ENCODE results near the gene CCDC28B.

The CCDC28B gene

GRCh38 chr1:32221980-32222755 lies 21.8 kb downstream of the CCDC28B start, which contains the start of the genes EIF3I and TMEM234:
EIF3I (plus strand) TSS chr1:32222407; CDS start chr1:32222442, 35 bp downstream.
TMEM234 (minus strand) TSS chr1:32222353; CDS start chr1:32222322, 31 bp downstream.
- peak; percentile 74 to 77 for DNase-seq (ENCODE audit: low read depth in 2 of 2)

DNA sequence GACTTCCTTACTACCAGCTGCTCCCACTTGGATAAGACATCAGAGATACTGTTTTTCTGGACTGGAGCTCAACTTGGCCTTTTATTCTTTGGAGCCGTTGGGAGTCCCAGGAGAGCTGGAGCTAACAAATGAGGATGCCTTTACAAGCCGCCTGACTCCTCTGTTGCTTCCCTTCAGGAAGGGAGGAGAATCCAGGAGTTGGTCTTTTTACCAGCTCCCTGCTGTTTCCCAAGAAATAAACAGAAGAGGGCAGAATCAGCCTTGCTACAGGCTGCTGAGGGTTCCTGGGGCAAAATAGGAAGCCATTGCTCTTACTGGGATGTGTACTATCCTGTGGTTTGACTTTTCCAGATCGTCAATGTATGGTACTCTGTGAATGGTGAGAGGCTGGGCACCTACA lies 23.3 kb downstream of the CCDC28B start:
- no peak for DNase-seq (ENCODE audit: low read depth in 2 of 2)

- DNase-seq (ENCODE audit: low read depth in 2 of 2), result no peak
These were observed 23.9 kb downstream of the CCDC28B start for GRCh38 chr1:32224285-32224684.

DNA sequence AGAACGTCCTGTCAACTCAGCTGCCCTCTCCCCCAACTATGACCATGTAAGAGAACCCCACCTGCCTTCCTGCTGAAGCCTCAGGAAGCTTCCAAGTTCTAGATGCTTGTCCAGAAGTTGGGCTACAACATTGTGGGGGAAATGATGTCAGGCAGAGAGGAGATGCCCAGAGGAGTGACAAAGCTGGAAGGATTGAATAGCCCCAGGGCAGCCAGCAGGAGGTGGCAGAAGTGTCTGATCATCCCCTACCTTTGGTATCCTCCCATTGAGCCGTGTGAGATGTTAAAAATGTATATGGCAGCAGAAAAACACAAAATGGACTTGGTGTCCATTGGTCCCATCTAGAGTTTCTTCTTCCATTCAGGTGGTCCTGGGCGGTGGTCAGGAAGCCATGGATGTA lies 28.4 kb downstream of the CCDC28B start:
- no peak for DNase-seq (ENCODE audit: low read depth in 2 of 2)

DNA sequence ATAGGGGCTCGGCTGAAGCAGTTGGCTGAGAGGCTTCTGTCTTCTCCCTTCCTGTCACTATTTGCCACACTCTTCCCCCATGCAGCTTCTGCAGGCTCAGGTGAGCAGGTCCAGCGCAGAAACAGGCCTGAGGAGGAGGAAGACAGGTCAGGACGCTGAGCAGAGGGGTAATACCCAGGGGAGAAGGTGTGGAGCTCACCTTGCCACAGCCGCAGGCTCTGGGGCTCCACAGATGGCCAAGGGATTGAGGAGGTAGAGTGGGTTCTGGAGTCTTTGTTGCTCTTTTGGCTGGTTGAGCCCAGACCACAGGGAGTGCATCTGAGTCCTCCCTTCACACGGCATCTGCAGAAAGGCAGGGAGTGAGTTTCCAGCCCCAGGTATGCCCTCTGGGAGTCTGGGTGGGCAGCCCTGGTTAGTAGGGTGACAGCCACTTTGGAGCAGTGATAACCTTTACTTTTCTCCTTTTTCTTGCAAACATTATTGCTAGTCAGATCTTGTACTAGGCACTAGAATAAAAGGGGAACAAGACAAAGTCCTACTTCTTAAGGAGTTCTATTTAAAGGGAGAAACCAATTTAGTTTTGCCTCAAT lies 31.5 kb downstream of the CCDC28B start:
- no peak for DNase-seq (ENCODE audit: low read depth in 2 of 2)

DNA sequence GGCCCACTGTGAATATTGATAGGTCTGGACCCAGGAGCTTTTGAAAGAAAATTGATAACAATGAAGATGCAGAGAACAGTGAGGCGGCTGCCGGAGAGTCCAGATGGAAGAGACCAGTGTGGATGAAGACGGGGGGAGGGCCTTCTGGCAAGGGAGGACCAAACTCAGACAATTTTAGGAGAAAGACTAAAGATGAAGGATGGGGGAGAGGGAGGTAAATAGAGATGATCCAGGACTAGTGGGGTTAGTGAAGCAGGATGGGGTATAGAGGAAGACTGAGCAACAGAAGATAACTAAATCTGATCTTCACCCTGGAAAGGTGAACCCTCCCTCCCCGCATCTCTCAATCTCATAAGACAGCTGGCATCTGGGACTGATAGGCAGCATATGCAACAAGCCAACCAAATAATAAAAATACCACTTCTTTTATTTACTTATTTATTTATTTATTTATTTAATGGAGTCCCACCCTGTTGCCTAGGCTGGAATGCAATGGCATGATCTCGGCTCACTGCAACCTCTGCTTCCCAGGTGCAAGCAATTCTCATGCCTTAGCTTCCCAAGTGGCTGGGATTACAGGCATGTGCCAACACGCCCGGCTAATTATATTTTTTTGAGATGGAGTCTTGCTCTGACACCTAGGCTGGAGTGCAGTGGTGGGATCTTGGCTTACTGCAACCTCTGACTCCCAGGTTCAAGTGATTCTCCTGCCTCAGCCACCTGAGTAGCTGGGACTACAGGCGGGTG lies 32.3 kb downstream of the CCDC28B start:
- DNase-seq (ENCODE audit: low read depth in 2 of 2), result no peak

DNA sequence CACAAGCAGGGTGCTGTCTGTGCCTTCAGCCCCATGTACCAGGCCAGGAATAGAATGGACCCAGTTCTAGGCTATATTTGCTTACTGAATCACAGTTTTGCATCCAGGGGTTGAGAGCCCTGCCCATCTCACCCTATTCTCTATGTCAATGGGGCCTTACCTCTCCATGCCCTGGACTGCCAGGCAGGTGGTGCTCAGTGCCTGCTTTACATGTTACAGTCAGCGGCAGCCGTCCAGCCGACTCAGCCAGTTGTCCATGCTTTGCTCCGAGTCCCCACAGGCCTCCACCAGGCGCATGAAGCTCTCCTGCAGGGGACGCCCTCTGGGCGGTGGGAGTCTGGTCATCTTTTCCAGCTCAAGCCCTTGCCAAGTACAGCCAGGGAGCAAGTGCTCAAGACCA lies 34.4 kb downstream of the CCDC28B start:
- DNase-seq (ENCODE audit: low read depth in 2 of 2), result no peak

- DNase-seq (ENCODE audit: low read depth in 2 of 2), result no peak
These were observed 38.9 kb downstream of the CCDC28B start for GRCh38 chr1:32239337-32239736.

DNA sequence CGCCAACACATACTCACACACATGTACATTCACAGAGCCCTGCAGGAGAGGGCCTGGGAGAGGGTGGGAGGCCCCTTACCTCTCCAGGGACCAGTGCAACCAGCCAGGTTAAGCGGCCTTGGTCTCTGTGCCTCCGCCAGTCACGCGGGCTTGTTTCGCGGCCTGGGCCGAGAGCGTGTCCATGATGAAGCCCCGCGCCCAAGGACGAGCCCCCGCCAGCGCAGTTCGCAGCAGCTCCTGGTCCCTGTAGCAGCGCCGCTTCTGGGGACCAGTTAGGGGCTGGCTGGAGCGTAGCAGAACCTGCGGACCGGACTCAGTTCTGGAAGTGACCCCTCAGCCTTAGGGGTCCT lies 39.4 kb downstream of the CCDC28B start:
- no peak for DNase-seq (ENCODE audit: low read depth in 2 of 2)

DNA sequence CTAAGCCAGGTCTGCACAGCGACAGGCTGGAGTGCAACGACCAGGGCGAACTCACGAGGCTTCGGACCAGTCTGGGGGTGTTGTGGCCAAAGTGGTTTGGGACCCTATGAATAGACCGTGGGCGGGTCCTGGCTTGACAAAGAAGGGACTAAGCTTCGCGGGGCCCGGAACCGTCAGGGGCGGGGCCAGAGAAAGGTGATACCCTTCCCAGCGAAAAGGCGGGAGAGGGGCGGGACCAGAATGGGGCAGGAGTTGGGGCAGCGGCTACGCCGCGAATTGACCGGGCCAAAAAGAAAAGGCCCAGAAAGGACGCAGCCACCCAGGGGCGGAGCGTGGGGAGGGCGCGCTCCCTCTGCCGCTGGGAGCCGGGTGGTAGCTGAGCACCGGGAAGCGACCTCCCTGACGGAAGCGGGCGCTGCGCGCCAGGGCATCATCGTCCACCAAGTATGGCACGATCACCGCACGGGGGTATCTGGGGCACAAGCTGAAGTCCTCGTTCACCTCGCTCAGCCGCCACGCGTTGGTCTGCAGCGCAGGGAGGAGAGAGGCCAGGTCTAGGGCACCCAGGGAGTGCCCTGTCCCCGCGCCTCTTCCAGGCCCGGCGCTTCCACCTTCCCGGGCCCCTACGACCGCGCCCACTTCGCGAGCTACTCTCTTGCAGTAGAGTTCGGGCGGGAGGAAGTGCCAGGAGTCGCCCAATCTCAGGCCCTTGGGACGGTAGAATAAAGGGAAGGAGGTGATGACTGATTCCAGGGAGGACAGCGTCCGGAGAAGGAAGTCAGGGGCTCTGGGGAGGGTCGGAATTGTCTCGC lies 40.0 kb downstream of the CCDC28B start:
- DNase-seq (ENCODE audit: low read depth in 2 of 2), result no peak

DNA sequence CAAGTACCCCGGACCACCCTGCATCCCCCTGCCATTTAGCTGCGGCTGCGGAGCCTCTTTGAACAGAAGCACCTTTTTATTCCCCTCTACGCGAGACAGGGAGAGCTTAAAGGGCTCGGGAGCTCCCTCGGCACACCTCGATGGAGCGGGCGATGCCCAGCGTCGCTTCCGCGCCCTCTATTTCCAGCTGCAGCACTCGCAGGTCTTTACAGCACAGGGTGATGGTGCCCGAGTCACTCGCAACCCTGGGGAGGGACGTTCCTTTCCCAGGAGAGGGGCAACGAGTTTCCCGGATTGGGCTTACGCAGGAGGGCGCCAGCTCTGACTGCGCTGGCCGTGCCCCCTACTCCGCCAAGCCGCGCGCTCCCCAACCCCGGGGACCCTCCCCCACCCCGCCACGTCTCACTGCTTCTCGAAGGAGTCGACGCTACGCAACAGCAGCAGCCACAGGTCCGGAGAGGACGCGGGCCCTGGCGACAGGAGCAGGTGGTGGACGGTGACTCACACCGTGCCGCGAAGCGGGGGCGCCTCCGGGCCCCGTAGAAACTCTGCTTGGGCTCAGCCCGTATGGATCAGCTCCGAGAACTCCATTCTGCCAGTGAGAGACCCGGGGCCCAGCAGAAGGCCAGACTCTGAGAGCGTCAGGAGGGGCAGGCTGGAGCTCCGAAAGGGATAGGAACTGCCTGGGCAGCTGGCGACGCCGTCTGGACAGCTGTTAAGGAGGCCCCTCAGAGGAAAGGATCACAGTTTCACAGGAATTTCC lies 40.8 kb downstream of the CCDC28B start:
- DNase-seq (ENCODE audit: low read depth in 2 of 2), result no peak

DNA sequence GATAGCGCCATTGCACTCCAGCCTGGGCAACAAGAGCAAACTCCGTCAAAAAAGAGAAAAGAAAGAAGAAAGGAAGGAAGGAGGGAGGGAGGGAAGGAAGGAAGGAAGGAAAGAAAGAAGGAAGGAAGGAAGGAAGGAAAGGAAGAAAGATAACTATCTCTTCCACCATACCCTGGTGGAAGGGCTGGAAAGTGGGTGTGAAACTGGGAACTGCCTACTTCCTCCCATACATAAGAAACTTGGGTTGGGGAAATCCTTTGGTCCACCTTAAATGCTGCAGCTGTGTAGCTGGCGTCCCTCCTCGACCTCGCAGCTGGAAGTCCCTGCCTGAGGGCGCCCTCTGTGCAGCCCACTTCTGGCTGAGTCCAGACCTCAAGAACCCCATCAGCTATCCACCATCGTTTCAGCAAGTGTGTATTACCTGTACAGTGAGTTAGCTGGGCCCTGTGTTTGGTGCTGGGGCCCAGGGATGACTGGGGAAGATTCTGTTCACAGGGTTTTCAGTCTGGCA lies 42.0 kb downstream of the CCDC28B start:
- no peak for DNase-seq (ENCODE audit: low read depth in 2 of 2)

DNA sequence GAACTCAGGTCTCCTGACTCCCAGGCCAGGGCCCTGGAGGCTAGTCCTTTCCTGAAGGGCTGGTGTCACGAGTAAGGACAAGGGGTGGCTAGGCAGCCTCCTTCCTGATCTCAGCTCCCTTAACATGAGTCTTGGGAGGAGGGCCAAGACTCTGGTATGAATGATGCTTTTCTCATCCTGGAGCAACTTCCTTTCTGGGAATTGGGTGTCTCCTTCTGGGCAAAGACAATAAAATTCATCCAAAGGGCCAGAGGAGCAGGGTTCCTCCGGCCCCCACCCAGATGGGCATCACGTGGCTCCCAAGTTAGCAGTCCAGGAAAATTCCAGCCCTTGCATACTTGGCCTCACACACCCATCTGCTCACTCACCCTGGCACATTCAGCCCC lies 46.5 kb downstream of the CCDC28B start, which contains the start of gene FAM167B:
Gene FAM167B (plus strand): TSS at position 335 of the 386 bp plus-strand sequence. CDS start 200 bp downstream, outside the sequence.
- no peak for DNase-seq (ENCODE audit: low read depth in 2 of 2)

- DNase-seq (ENCODE audit: low read depth in 2 of 2), result no peak
These were observed 47.1 kb downstream of the CCDC28B start for GRCh38 chr1:32247452-32247851.

DNA sequence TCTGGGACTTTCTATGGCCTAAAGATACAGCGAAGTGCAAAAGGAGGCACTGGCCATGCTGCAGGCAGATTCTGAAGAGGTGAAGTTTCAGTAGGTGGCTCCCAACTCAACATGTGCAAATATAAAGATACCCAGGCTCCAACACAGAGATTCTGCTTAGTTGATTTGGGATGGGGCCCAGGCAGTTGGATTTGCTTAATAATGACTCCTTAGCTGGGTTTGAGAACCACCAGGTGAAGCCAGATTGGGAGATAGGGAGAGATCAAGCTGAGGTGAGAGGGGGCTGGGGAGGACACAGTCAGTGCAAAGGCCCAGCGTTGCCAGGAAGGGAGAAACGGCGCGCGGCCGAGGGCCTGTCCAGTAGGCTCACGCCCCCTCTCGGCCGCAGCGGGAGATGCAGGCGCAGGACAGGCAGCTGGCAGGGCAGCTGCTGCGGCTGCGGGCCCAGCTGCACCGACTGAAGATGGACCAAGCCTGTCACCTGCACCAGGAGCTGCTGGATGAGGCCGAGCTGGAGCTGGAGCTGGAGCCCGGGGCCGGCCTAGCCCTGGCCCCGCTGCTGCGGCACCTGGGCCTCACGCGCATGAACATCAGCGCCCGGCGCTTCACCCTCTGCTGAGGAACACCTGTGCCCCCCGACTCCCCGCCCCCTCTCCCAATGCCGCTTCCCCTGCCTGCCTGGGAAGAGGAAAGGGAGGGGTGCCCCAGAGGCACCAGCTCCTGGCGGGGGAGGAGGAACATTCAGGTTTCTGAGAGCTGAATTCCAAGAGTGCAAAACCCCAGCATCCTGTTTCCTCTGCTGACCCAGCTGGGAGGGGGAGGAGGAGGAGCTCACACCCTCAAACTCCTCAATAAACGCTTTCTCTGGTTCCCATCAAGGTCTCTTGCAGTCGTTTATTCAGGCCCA lies 47.8 kb downstream of the CCDC28B start:
- DNase-seq (ENCODE audit: low read depth in 2 of 2), result peak; percentile 47 to 63

DNA sequence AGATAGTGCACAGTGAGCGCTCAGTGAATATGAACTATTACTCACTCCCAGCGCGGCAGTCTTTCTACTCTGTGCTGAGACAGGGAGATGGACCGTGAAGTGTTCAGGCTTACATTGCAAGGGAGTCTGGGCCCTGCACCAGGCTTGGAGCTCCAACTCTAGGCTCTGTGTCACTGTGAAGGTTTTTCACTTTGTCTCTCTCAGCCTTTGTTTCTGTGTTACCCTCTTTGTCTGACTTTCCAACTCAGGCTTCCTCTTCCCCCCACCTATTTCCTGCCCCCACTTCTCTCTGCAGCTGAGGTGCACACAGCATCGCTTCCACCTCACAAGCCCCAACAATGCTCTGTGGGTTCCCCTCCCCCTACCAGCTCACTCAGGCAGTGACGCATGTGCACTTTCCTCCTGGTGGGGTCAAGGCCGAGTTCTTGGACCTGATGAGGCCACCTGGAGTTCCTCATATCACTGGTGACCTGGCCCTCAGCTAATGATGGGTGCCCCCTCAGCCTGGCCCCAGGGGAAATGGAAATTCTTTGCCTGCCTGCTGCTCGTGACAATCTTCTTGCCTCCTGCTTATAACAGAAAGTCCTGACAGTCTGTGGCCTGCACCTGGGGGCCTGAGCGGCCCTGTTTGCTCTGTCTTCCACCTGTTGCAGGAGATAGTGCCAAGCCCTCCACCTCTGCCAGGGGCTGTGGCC lies 49.6 kb downstream of the CCDC28B start:
- DNase-seq (ENCODE audit: low read depth in 2 of 2), result peak in 1 of 2 donors; percentile 65

- no peak for DNase-seq (ENCODE audit: low read depth in 2 of 2)
These were observed 50.7 kb downstream of the CCDC28B start, which contains the start of gene LCK for GRCh38 chr1:32250893-32251716. LCK (plus strand) TSS chr1:32251265; CDS start chr1:32274330, 23,065 bp downstream.
